Amygdala (tissue), 56 donors: ENCODE measurements around the gene ZNF500.

Source experiments
- DNase-seq, 56 donors: peaks; one replicate each; lab custom pipeline; 2025; lab: John Stamatoyannopoulos, UW

Gene ZNF500

GRCh38 chr16:4766875-4767628 lies at the start of gene ZNF500:
Gene ZNF500, minus strand, starts transcription at chr16:4767162. Its CDS starts 1,184 bp downstream, at chr16:4765978.
- DNase-seq: peak; percentile 26 to 99 (median 94)

- DNase-seq: no peak
These were observed 47.7 kb upstream of the ZNF500 start for GRCh38 chr16:4814542-4815173.

GRCh38 chr16:4814046-4814445 lies 47.1 kb upstream of the ZNF500 start:
- DNase-seq: no peak

GRCh38 chr16:4813251-4814003 lies 46.5 kb upstream of the ZNF500 start:
- DNase-seq: no peak

- no peak for DNase-seq
These were observed 44.8 kb upstream of the ZNF500 start for GRCh38 chr16:4811773-4812172.

- DNase-seq: no peak
These were observed 44.3 kb upstream of the ZNF500 start for GRCh38 chr16:4811242-4811641.

- DNase-seq: no peak
These were observed 39.3 kb upstream of the ZNF500 start for GRCh38 chr16:4806280-4806679.

- DNase-seq: no peak
These were observed 38.3 kb upstream of the ZNF500 start for GRCh38 chr16:4805231-4805630.

GRCh38 chr16:4803898-4804762 lies 37.2 kb upstream of the ZNF500 start:
- no peak for DNase-seq

GRCh38 chr16:4803401-4803844 lies 36.5 kb upstream of the ZNF500 start:
- no peak for DNase-seq

GRCh38 chr16:4802659-4803287 lies 35.8 kb upstream of the ZNF500 start:
- DNase-seq: peak; percentile 63 to 99 (median 95)

GRCh38 chr16:4801962-4802658 lies 35.1 kb upstream of the ZNF500 start, which contains the start of gene ROGDI:
Gene ROGDI, minus strand, starts transcription at chr16:4802633. Its CDS starts 62 bp downstream, at chr16:4802571.
- peak in 36 of 56 donors; percentile 18 to 71 (median 50) for DNase-seq

GRCh38 chr16:4801051-4801961 lies 34.3 kb upstream of the ZNF500 start:
- DNase-seq: peak in 5 of 56 donors; percentile 13 to 46 (median 22)

- peak in 54 of 56 donors; percentile 14 to 94 (median 74) for DNase-seq
These were observed 33.5 kb upstream of the ZNF500 start for GRCh38 chr16:4800290-4801041.

GRCh38 chr16:4799171-4799855 lies 32.4 kb upstream of the ZNF500 start:
- no peak for DNase-seq

GRCh38 chr16:4798456-4798855 lies 31.5 kb upstream of the ZNF500 start:
- no peak for DNase-seq
